Activated CD8-positive, alpha-beta T cell treated with anti-CD3 and anti-CD28 coated beads, Interleukin-2, amount 10 ng/mL, durations not matched to agents 7 days and 5 days (primary cell): ENCODE data around the gene ANKS3. TPM values are rescaled to one million over a fixed set of nuclear protein-coding genes. Genes with fewer than 3 reads are reported as not detected.

ENCODE experiments used
- ATAC-seq: fragments of 150-1000 bp; cut with Tn5 transposase; one replicate; pipeline ENCODE4 v1.10.0; 2021; ENCODE audit warnings: moderate library complexity
- CTCF ChIA-PET: fragments of 350-600 bp; sonication (Branson Sonifier 250); formaldehyde crosslinking; loops from one replicate; lab custom pipeline; 2021; ENCODE audit warnings: antibody characterized with exemption; lab: Charles Lee
- POLR2A ChIA-PET: fragments of 350-600 bp; sonication (Branson Sonifier 250); formaldehyde crosslinking; loops from one replicate; lab custom pipeline; 2021; ENCODE audit warnings: antibody characterized with exemption; lab: Charles Lee
- DNase-seq: peaks from one replicate; pipeline ENCODE4 v3.0.0-alpha.2; 2020
- H3K27ac Mint-ChIP-seq: one replicate; pipeline ENCODE4 v1.8.0; 2021; ENCODE audit warnings: mild to moderate bottlenecking, mixed read lengths
- H3K27me3 Mint-ChIP-seq: one replicate; pipeline ENCODE4 v1.8.0; 2021; ENCODE audit warnings: low read depth, mixed read lengths
- H3K36me3 Mint-ChIP-seq: one replicate; pipeline ENCODE4 v1.8.0; 2021; ENCODE audit warnings: low read depth, mixed read lengths
- H3K4me1 Mint-ChIP-seq: one replicate; pipeline ENCODE4 v1.8.0; 2021; ENCODE audit warnings: low read depth, mixed read lengths
- H3K4me3 Mint-ChIP-seq: one replicate; pipeline ENCODE4 v1.8.0; 2021; ENCODE audit warnings: mild to moderate bottlenecking, mixed read lengths
- H3K9me3 Mint-ChIP-seq: one replicate; pipeline ENCODE4 v1.8.0; 2022; ENCODE audit warnings: mixed read lengths; ENCODE audit not compliant: insufficient read depth
- total RNA-seq, 2 experiments: library from RNA; stranded (reverse); gene quantifications; one replicate each; pipeline ENCODE4 v1.2.3, GENCODE V29; 2021

ANKS3 gene
- total RNA-seq, 2 experiments from 2014 or later: 17.0 to 17.2 TPM

DNA sequence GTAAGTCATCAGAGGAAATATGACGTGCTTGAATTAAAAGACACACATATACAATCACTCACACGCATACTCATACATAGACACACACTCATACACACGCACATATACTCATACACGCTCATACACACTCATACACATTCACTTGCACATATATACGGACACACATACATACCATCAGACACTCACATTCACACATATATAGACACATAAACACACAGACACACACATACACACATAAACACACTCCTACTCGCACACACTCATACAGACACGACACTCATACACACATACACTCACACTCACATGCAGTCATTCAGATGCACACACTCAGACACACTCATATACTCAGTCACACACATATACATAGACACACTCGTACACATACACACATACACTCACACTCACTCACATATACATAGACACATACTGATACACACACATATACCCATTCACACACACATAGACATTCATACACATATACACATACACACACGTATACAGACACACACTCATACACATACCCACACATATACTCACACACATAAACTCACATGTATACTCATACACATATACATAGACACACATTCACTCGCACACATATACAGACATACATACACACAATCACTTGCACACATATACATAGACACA is 65.6 kb downstream of the ANKS3 start:
- ATAC-seq (no peak), DNase-seq (no peak)
- Mint-ChIP-seq H3K4me3 (no peak overlapping the region), H3K36me3 (peaks cover 36% of the 10 kb centered on the region), H3K9me3 (no peaks in the 10 kb centered on the region), H3K27ac (no peak overlapping the region), H3K4me1 (peaks cover 27% of the 10 kb centered on the region), H3K27me3 (no peaks in the 10 kb centered on the region)
- ChIA-PET POLR2A (interaction anchor here (1.1 kb wide), 1 partner anchor 8 kb away, joined by 3 read pairs; no protein-coding TSS in a partner anchor), CTCF (no interaction called here)

DNA sequence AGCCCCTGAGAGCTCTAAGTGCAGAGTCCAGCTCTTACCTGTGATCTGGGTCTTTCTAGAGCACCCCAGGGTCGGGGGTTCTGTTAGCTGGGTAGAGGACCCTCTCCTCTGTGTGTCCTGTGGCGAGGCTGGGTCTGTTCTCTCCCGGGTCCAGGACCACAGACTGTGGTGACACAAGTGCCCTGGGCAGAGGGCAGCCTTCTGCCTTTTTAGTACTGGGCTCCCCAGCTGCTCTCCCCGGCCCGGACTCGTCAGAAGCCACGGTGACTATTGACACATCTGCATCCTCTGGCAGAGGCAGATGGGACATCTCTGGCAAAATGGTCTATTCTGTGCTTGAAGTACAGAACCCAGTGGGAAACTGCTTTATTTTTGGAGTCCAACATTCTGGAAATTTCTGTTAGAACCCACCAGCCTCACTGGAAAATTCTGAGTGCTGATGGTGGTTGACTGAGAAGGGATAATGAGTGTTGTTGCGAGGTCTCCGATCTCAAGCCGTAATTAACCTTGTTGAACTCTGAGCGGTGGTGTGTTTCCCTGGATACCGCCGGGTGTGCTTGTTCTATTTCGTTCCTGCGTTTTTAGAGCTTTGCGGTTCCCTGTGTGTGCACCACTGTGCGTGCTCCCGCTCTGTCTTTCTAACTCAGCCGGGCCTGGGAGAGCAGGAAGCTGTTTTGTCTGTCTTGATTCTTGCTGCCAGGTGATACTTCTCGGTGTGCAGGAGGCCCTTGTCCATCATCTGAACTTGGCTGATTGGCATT is 66.7 kb downstream of the ANKS3 start:
- peak overlapping the region; percentile 19 for H3K27ac Mint-ChIP-seq

DNA sequence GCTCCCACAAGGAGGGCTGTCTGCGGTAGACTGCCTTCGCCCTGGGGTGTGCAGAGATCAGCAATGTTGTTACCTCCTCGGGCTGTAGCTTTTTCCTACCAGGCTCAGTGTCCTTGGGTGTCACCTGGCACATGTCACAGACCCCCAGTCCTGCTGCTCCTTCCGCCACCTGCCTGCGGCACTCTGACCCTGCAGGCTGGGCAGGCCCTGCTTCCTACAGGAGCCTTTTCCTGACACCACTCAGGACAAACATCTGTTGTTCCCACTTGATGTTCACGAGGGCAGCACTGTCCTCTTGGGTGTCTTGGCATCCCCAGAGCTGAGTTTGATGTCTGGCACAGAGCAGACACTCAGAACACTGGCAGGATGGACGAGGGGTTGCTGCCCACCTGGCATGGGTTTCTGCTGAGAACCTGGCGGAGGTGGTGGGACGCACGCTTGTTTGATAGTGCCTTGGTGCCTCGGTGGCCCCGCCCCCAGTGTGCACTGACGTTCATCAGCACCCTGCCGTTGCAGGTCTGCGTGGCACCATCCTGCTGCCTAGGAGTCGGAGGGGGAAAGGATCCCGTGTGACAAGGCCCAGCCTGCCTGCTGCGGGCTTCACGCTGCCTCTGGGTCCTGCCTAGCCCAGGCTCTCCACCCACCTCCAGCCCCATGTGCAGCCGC is 67.4 kb downstream of the ANKS3 start:
- Mint-ChIP-seq H3K27me3 (no peaks in the 10 kb centered on the region), H3K4me1 (peaks cover 43% of the 10 kb centered on the region), H3K27ac (peak overlapping the region; percentile 55), H3K4me3 (no peak overlapping the region), H3K9me3 (no peaks in the 10 kb centered on the region), H3K36me3 (peaks cover 38% of the 10 kb centered on the region)
- POLR2A ChIA-PET: no interaction called here
- no peak for ATAC-seq
- no peak for DNase-seq
- CTCF ChIA-PET: no interaction called here

More for the DNA sequence above, 66.7 kb downstream of the ANKS3 start:
- Mint-ChIP-seq H3K27me3 (no peaks in the 10 kb centered on the region), H3K36me3 (peaks cover 40% of the 10 kb centered on the region), H3K4me3 (no peak overlapping the region), H3K9me3 (no peaks in the 10 kb centered on the region), H3K4me1 (peaks cover 36% of the 10 kb centered on the region)
- CTCF ChIA-PET: no interaction called here
- ATAC-seq (no peak), DNase-seq (no peak)
- POLR2A ChIA-PET: no interaction called here

GRCh38 chr16:4664538-4665418 is 69.3 kb downstream of the ANKS3 start:
- peaks cover 62% of the 10 kb centered on the region for H3K4me1 Mint-ChIP-seq
- H3K27me3 Mint-ChIP-seq: no peaks in the 10 kb centered on the region
- peak overlapping the region; percentile 60 for H3K4me3 Mint-ChIP-seq
- DNase-seq (peak; percentile 86), ATAC-seq (peak; percentile 71)
- POLR2A ChIA-PET: interaction anchor here (1.3 kb wide), 1 partner anchor 69 kb away, joined by 4 read pairs; the partner anchor contains the start of genes ANKS3 and DNAAF8
- H3K36me3 Mint-ChIP-seq: peaks cover 34% of the 10 kb centered on the region
- H3K9me3 Mint-ChIP-seq: no peaks in the 10 kb centered on the region
- peak overlapping the region; percentile 94 for H3K27ac Mint-ChIP-seq
- CTCF ChIA-PET: interaction anchor here (0.7 to 1.6 kb wide), 6 partner anchors 10 to 138 kb away, joined by 3 to 6 read pairs (median 4); partner anchors contain the start of genes MGRN1 and ROGDI

DNA sequence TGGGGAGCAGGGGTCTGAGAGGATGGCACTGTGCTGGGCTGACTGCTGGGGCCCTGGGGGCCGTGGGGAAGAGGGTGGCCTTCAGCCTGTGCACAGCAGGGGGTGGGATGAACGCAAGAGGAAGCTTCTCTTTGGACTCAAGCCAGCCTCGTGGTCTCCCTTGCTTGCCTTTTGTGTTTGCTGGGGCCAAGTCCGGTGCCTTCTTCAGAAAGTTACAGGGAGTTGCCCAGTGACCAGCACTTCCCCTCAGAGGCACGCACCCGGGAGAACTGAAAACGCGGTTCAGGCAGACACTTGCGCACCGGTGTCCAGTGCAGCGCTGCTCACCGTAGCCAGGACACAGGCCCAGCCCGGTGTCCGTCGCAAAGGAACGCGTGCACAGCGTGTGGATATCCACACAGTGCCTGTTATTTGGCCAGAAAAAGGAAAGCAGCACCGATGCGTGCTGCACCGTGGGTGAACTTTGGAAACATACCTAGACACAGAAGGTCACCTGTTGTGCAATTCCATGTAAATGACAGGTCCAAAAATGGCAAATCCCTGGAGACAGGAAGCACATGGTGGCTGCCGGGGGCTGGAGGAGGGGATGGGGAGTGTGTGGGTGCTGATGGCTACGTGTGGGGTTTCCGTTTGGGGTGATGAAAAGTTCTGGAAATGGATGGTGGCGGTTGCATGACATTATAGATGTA is 70.2 kb downstream of the ANKS3 start:
- peak overlapping the region; percentile 60 for H3K4me3 Mint-ChIP-seq
- peaks cover 71% of the 10 kb centered on the region for H3K4me1 Mint-ChIP-seq
- peaks cover 29% of the 10 kb centered on the region for H3K36me3 Mint-ChIP-seq
- H3K9me3 Mint-ChIP-seq: no peaks in the 10 kb centered on the region
- no peak for DNase-seq
- CTCF ChIA-PET: interaction anchor here (1.0 to 1.6 kb wide), 5 partner anchors 13 to 139 kb away, joined by 3 to 6 read pairs (median 4); partner anchors contain the start of genes MGRN1 and ROGDI
- no peaks in the 10 kb centered on the region for H3K27me3 Mint-ChIP-seq
- ATAC-seq: no peak
- POLR2A ChIA-PET: interaction anchor here (0.7 to 1.3 kb wide), 2 partner anchors 48 to 70 kb away, joined by 3 to 4 read pairs; partner anchors contain the start of genes ANKS3 and DNAAF8
- peak overlapping the region; percentile 94 for H3K27ac Mint-ChIP-seq

GRCh38 chr16:4663465-4663776 is 70.7 kb downstream of the ANKS3 start:
- DNase-seq (no peak), ATAC-seq (no peak)
- Mint-ChIP-seq H3K4me1 (peaks cover 75% of the 10 kb centered on the region), H3K27ac (peak overlapping the region; percentile 94), H3K4me3 (peak overlapping the region; percentile 60), H3K36me3 (peaks cover 34% of the 10 kb centered on the region), H3K9me3 (no peaks in the 10 kb centered on the region), H3K27me3 (no peaks in the 10 kb centered on the region)
- ChIA-PET POLR2A (interaction anchor here (0.7 kb wide), 1 partner anchor 47 kb away, joined by 3 read pairs; no protein-coding TSS in a partner anchor), CTCF (interaction anchor here (1.6 kb wide), 1 partner anchor 139 kb away, joined by 3 read pairs; the partner anchor contains the start of gene ROGDI)

- Mint-ChIP-seq H3K4me1 (peaks cover 75% of the 10 kb centered on the region), H3K4me3 (no peak overlapping the region), H3K9me3 (no peaks in the 10 kb centered on the region), H3K27me3 (no peaks in the 10 kb centered on the region), H3K27ac (peak overlapping the region; percentile 92), H3K36me3 (peaks cover 29% of the 10 kb centered on the region)
- ATAC-seq (no peak), DNase-seq (no peak)
- ChIA-PET POLR2A (interaction anchor here (0.6 to 1.5 kb wide), 3 partner anchors 15 to 38 kb away, joined by 3 to 4 read pairs (median 3); no protein-coding TSS in a partner anchor), CTCF (interaction anchor here (1.2 to 2.8 kb wide), 4 partner anchors 10 to 156 kb away, joined by 3 to 18 read pairs (median 5); no protein-coding TSS in a partner anchor)
Measured at GRCh38 chr16:4661661-4662060, 72.4 kb downstream of the ANKS3 start.

DNA sequence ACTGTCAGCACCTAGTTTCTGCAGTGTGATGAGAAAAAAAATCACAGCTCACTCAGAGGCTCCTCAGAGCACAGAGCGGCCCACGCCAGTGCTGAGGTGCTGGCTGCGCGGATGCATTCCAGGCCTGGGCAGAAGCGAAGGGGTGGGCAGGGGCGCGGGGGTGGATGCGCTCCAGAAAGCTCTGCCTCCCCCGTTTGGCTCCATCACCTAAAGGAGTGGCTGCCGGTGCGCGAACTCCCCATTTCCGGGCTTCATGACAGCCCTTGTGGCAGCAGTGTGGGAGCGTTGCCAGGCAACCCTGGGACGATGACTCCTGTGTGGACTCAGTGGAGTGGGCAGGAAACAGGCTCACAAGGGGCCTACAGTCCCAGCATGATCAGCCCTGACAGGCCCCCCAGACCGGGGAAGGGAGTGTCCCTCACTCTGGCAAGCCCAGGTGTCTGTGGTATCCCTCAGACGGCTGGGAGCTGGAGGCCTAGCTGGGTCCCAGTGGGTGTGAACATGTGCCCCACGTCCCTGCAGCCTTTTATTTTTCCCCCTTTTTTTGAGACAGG is 73.5 kb downstream of the ANKS3 start:
- CTCF ChIA-PET: interaction anchor here (0.9 to 2.8 kb wide), 7 partner anchors 9 to 155 kb away, joined by 3 to 18 read pairs (median 4); partner anchors contain the start of gene MGRN1
- peaks cover 68% of the 10 kb centered on the region for H3K4me1 Mint-ChIP-seq
- no peaks in the 10 kb centered on the region for H3K27me3 Mint-ChIP-seq
- DNase-seq: peak; percentile 87
- POLR2A ChIA-PET: interaction anchor here (1.0 to 1.5 kb wide), 3 partner anchors 9 to 44 kb away, joined by 3 to 4 read pairs (median 4); no protein-coding TSS in a partner anchor
- H3K4me3 Mint-ChIP-seq: peak overlapping the region; percentile 42
- H3K27ac Mint-ChIP-seq: peak overlapping the region; percentile 92
- H3K9me3 Mint-ChIP-seq: no peaks in the 10 kb centered on the region
- peak; percentile 78 for ATAC-seq
- H3K36me3 Mint-ChIP-seq: peaks cover 35% of the 10 kb centered on the region

DNA sequence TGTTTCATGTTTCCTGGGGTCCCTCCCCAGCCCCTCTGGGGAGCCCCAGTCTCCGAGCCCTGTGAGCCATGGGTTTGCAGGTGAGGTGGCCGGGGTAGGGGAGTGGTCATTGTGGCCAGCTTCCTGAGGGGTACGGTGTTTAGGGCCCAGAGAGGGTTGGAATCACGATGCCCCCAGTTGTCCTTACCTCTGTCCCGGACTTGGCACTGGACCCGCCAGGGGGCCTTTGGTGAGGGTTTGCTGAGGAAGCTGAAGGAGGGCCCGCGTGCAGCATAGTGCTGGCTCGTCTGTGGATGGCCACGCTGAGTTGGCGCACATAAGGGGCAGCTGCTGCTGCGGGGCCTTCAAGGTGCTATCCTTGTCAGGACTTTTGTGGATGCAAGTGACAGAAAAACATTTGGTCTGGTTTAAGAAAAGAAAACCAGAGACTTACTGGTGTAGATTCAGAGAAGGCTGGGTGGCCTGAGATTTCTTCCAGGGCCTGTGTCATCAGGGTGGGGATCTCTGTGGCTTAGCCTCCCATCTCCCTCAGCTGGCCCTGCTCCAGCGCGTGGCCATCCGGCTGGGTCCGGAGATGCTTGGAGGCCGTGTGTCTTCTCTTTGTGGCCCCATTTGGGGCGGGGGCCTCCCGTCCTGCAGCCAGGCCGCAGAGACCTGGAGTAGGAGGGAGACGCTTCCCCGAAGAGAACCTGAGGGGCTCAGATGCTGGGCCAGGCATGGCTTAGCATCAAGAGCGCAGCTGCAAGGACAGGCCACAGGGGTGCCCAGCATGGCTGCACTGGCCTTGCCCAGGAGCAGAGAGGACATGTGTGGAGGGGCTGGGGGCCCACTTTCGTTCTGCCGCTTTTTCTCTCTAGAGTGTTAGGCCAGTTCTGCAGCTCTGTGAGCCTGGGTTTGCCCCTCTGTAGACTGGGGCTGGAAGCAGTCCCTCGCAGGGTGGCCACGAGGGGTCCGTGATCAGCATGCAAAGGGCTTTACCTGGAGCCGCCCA is 74.4 kb downstream of the ANKS3 start:
- peak overlapping the region; percentile 92 for H3K27ac Mint-ChIP-seq
- POLR2A ChIA-PET: interaction anchor here (1.5 kb wide), 1 partner anchor 43 kb away, joined by 4 read pairs; no protein-coding TSS in a partner anchor
- H3K27me3 Mint-ChIP-seq: no peaks in the 10 kb centered on the region
- H3K4me1 Mint-ChIP-seq: peaks cover 61% of the 10 kb centered on the region
- CTCF ChIA-PET: interaction anchor here (0.9 to 2.8 kb wide), 6 partner anchors 10 to 154 kb away, joined by 3 to 18 read pairs (median 4); partner anchors contain the start of gene MGRN1
- H3K4me3 Mint-ChIP-seq: no peak overlapping the region
- peak; percentile 0 for ATAC-seq
- no peak for DNase-seq
- no peaks in the 10 kb centered on the region for H3K9me3 Mint-ChIP-seq
- peaks cover 36% of the 10 kb centered on the region for H3K36me3 Mint-ChIP-seq
